Measurements from ENCODE around the gene NINJ2.

DNA sequence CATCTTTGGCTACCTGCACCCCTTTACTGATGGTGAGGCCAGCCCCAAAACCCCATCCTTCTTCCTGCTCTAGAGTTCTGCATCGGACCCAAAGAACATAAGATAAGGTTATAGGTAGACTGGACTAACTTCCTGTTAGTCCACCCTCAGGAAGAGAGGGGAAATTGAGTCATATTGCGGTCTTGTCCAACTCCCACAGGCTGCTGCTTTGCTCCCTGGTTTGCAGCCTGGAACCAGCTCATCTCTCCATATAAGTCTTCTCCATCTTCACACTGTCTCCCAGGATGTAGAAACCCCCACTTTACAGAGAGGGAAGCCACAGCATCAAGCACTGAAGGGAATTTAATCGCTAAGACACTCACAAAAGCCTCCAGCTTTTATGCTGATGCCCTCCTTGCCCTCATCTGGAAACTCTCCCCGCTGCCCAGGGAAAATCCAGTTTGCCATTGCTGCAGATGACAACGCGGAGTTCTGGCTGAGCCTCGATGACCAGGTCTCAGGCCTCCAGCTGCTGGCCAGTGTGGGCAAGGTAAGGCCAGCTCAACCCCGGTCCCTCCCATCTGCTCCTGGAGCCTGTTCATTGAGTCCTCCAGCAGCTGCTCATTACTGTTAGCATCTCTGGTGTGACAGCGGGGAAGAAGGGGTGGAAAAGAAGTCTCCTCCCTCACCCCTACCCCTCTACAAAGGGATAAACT, 118.2 kb downstream of the NINJ2 start:
- TF ChIP-seq, protein P1, sequence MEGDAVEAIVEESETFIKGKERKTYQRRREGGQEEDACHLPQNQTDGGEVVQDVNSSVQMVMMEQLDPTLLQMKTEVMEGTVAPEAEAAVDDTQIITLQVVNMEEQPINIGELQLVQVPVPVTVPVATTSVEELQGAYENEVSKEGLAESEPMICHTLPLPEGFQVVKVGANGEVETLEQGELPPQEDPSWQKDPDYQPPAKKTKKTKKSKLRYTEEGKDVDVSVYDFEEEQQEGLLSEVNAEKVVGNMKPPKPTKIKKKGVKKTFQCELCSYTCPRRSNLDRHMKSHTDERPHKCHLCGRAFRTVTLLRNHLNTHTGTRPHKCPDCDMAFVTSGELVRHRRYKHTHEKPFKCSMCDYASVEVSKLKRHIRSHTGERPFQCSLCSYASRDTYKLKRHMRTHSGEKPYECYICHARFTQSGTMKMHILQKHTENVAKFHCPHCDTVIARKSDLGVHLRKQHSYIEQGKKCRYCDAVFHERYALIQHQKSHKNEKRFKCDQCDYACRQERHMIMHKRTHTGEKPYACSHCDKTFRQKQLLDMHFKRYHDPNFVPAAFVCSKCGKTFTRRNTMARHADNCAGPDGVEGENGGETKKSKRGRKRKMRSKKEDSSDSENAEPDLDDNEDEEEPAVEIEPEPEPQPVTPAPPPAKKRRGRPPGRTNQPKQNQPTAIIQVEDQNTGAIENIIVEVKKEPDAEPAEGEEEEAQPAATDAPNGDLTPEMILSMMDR (IDR thresholded peaks at IDR 0.05): no peak
- TF ChIP-seq POLR2A (IDR thresholded peaks at IDR 0.05): no peak
